NB4 (cell line): ENCODE data around the gene ADGRG1.

Experiments used
- DNase-seq: peaks from one replicate; pipeline ENCODE4 v3.0.0; 2010; ENCODE audit warnings: low read depth
- H3K4me3 ChIP-seq: one replicate; pipeline ENCODE4 v1.5.1; 2011; ENCODE audit warnings: mild to moderate bottlenecking, low read depth, low read length, moderate library complexity
- CTCF ChIP-seq: IDR thresholded peaks from one replicate; pipeline ENCODE4 v1.5.1; 2012; ENCODE audit warnings: low read depth, low read length
- MAX ChIP-seq: IDR thresholded peaks from 2 replicates; pipeline ENCODE4 v1.6.1; 2011; ENCODE audit warnings: low read depth, low read length
- MYC ChIP-seq: IDR thresholded peaks from 2 replicates; pipeline ENCODE4 v1.6.1; 2011; ENCODE audit warnings: low read depth, low read length
- POLR2A ChIP-seq: IDR thresholded peaks from 2 replicates; pipeline ENCODE4 v1.6.1; 2011; ENCODE audit warnings: mild to moderate bottlenecking; ENCODE audit not compliant: insufficient read length; ENCODE audit errors: extremely low read depth

Gene ADGRG1

GRCh38 chr16:57642160-57643135 lies 14.0 kb downstream of the ADGRG1 start:
- H3K4me3 ChIP-seq, result no peak overlapping the region
- DNase-seq, result no peak
- TF ChIP-seq MYC (no peak), POLR2A (no peak), MAX (no peak), CTCF (no peak)

- TF ChIP-seq MAX (no peak), CTCF (no peak), MYC (no peak), POLR2A (no peak)
- DNase-seq, result no peak
- H3K4me3 ChIP-seq, result no peak overlapping the region
These were observed 14.9 kb downstream of the ADGRG1 start for GRCh38 chr16:57643147-57643874.

GRCh38 chr16:57643910-57644309 lies 15.5 kb downstream of the ADGRG1 start:
- no peak overlapping the region for H3K4me3 ChIP-seq
- TF ChIP-seq MAX (no peak), POLR2A (no peak), MYC (no peak), CTCF (no peak)
- no peak for DNase-seq

GRCh38 chr16:57644383-57645014 lies 16.1 kb downstream of the ADGRG1 start:
- DNase-seq, result no peak
- TF ChIP-seq MYC (no peak), MAX (no peak), POLR2A (no peak), CTCF (no peak)
- H3K4me3 ChIP-seq, result no peak overlapping the region

GRCh38 chr16:57645169-57645568 lies 16.7 kb downstream of the ADGRG1 start:
- DNase-seq, result no peak
- H3K4me3 ChIP-seq, result no peak overlapping the region
- no peak for TF ChIP-seq MAX
- TF ChIP-seq MYC, result no peak
- TF ChIP-seq POLR2A, result no peak
- TF ChIP-seq CTCF, result no peak
